ENCODE data around the gene ORC5.

Gene ORC5

GRCh38 chr7:104179178-104179577 lies 28.6 kb downstream of the ORC5 start:
- no peak for TF ChIP-seq CTCF (IDR thresholded peaks at IDR 0.05)

GRCh38 chr7:104176332-104176731 lies 31.5 kb downstream of the ORC5 start:
- TF ChIP-seq CTCF (IDR thresholded peaks at IDR 0.05): no peak

- no peak for TF ChIP-seq CTCF (IDR thresholded peaks at IDR 0.05)
These were observed 32.3 kb downstream of the ORC5 start for GRCh38 chr7:104175361-104175984.

- TF ChIP-seq CTCF (IDR thresholded peaks at IDR 0.05): no peak
These were observed 33.0 kb downstream of the ORC5 start for GRCh38 chr7:104174798-104175197.

- no peak for TF ChIP-seq CTCF (IDR thresholded peaks at IDR 0.05)
These were observed 45.7 kb downstream of the ORC5 start for GRCh38 chr7:104162081-104162480.

GRCh38 chr7:104161244-104161643 lies 46.6 kb downstream of the ORC5 start:
- no peak for TF ChIP-seq CTCF (IDR thresholded peaks at IDR 0.05)

GRCh38 chr7:104160375-104160774 lies 47.4 kb downstream of the ORC5 start:
- peak; percentile 48 for TF ChIP-seq CTCF (IDR thresholded peaks at IDR 0.05)

- TF ChIP-seq CTCF (IDR thresholded peaks at IDR 0.05): peak; percentile 82
These were observed 51.0 kb downstream of the ORC5 start for GRCh38 chr7:104156842-104157277.

Measured in LNCAP (cell line).